Cerebellar nuclear complex (tissue), 1 donor: ENCODE data around the gene HMCN2.

Experiments
- DNase-seq, 2 experiments: peaks; one replicate each; lab custom pipeline; 2025; lab: John Stamatoyannopoulos, UW

Gene HMCN2

DNA sequence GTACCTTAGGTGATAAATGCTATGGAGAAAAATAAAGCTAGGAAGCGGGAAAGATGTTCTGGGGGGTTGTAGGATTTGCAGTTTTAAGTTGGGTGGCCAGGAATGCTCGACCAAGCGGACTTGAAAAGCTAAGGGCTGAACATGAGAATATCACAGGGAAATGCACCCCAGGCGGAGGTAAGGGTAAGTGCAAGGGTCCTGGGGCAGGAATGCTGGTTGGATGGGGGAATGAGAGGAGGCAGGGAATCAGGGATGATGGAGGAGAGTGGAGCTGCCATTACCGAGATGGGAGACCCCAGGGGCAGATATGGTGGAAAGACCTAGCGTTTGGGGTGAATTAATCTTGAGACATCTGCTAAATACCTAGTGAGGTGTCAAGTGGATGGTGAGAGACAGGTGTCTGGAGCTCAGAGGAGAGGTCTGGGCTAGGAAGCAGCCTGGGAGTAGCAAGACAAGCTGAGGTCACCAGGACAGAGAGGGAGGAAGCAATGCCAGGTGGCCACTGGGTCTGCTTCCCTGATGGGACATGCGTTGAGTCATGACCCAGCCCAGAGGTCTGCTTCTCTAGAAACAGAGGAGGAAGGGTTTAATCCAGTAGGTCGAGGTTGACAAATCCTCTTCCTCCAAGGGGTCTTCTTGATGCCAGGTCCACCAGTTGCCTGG is 101.5 kb downstream of the HMCN2 start:
- no peak for DNase-seq

DNA sequence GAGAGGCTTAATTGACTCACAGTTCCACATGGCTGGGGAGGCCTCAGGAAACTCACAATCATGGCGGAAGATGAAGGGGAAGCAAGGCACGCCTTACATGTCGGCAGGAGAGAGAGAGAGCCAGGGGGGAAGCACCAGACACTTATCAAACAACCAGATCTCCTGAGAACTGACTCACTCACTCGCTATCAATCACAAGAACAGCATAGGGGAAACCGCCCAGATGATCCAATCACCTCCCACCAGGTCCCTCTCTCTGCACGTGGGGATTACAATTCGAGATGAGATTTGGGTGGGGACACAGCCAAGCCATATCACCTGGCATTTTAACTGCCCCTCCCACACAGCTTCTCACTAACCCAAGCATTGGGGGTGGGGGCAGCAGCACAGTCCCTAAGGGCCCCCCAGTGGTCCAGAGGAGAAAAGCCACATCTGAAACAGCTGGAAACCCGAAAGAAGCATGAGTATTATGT is 103.1 kb downstream of the HMCN2 start:
- DNase-seq: no peak

DNA sequence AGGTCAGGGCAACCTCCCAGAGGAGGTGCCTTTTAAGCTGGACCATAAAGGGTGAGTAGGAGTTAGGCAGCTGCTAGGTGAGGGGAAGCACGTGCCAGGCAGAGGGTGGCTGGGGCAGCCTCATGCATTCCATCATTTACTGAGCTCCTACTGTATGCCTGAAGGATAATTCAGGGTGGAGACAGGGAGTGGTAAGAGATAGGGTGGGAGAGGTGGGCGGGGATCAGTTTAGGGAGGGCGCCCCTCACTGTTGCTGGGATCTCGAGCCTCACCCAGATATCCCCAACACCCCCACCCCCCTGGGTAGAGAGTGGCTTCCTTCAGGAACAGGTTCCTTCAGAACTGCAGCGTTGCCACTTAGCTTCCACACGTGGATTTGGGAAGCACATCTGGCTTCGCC is 104.7 kb downstream of the HMCN2 start:
- DNase-seq: no peak

DNA sequence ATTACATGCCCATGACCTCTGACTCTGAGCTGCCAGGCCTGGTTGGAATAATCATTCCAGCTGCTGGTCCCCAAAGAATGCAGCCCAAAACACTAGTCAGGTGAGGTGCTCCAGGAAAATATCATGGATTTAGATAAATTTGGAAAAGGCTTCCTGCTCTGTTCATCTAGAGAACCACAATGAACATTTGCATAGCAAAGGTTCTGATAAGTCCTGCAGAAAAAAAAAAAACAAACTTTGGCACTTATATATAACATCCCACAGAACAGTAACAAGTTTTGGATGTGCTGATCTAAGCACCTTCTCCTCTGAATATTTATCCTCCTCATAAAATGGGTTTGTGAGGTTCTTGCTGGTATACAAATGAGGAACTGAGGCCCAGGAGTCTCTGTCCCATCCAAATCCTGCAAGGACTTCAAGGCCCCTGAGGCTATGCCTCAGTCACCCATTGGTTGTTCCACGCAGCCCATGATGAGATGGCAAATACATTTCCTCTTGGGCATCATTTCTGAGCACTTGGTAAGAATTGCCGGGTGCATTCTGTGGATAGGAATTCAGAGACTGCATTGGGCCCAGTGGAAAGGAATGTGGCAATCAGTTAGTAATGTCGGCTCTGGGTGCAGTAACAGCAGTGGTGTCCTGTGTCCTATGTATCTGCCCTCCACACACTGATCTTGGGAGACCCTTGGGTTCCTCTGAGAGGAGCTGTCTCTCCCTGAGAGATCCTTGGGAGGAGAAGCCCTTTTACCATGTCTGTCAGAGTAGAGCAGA is 105.8 kb downstream of the HMCN2 start:
- DNase-seq: no peak

DNA sequence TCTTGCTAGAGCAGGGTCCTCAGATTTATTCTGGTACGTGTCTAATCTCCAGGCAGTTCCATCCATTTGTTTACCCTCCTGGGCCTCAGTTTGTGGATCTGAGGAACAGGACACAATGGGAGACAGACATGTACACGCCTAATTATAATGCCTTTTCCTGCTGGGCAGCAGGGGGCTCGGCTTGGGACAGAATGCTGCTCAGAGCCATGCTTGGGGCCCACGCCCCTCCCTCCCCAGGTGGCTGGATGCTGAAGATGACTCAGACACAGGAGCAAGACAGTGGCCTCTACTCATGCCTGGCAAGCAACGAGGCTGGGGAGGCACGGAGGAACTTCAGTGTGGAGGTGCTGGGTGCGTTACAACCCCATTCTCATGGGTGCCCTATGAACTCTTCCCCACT is 106.5 kb downstream of the HMCN2 start:
- DNase-seq: no peak

DNA sequence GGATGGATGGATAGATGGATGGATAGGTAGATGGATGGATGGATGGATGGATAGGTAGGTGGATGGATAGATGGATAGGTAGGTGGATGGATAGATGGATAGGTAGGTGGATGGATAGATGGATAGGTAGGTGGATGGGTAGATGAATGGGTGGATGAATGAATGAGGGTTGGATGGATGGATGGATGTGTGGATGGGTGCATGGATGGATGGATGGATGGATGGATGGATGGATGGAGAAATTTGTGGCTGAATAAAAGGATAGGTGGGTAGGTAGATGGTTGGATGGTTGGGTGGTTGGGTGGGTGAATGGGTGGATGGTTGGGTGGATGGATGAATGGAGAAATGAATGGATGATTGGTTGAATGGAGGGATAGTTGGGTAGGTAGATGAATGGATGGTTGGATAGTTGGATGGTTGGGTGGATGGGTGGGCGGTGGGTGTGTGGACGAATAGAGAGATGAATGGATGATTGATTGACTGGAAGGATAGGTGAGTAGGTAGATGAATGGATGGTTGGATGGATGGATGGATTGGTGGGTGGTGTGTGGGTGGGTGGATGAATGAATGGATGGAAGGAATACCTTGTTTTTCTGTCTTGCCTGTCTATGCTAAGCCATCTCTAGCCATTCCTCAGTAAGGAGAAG is 108.2 kb downstream of the HMCN2 start:
- no peak for DNase-seq

DNA sequence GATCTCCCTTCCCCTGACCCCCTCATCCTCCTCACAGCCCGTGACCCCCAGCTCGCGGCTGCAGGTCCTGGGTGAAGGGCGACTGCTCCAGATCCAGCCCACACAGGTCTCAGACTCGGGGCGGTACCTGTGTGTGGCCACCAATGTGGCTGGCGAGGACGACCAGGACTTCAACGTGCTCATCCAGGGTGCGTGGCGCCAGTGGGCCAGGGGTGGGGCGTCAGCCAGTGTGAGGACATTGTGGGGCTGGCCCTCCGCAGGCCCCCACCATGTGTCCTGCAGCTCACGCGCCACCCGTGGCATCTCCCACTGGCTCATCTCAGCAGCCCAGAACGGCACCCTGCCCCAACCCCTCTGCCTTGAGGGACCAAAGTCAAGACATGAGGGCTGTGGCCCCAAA is 112.1 kb downstream of the HMCN2 start:
- DNase-seq: no peak

DNA sequence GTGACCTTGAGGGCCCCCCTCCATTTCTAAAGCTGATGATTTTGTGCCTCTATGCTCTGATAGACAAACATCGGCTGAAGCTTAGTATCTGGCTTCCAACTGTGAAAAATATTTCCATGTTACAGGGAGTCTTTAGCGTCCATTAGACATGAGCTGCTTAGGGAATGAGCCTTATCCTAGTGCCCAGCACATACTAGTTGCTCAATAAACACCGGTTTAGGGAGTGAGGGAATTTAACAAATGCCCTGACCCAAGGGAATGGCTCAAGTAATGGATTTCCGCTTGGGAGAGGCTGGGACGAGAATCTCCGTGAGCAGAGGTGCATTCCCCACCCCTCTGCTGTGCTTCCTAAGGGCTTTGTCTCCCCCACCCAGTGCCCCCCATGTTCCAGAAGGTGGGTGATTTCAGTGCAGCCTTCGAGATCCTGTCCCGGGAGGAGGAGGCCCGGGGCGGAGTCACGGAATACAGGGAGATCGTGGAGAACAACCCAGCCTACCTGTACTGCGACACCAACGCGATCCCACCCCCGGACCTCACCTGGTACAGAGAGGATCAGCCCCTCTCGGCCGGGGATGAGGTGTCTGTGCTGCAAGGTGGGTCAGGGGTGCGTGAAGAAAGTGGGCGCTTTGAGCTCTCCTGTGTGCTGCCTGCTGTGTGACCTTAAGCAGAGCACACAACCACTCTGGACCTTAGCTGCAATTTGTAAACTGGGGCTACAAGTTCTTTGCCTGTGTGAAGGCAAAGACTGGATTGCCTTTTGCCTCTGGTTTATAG is 113.5 kb downstream of the HMCN2 start:
- no peak for DNase-seq

DNA sequence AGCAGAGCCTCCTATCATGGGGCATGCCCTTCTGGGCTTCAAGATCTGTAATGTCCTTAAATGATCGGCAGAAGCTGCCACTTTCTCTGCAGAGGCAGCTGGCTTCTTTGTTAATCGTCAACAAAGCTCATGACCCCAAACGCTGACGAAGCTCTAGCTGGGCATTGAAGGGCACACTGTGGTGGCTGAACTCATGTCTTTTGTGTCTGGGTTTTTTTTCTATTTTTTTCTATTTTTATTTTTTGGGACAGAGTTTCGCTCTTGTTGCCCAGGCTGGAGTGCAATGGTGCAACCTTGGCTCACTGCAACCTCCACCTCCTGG is 114.0 kb downstream of the HMCN2 start:
- no peak for DNase-seq

DNA sequence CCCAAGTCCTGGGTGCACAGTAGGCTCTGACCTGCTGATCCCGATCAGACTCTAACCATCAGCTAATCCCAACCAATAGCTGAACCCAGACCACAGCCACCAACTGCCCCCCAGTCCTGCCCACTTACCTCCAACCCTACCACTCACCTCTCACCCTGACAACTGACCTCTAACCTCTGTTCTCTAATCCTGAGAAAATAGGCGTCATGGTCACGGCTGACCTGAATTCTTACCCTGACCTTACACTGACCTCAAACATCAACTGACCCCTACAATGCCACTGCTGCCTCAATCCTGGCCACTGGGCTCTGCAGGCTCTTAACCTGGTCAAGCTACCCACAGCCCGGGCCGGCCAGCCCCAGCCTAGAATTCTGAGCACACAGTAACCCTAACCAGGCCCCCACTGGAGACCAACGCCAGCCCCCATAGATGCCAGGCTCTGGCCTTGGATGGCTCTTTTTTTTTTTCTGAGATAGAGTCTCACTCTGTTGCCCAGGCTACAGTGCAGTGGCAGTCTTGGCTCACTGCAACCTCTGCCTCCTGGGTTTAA is 115.4 kb downstream of the HMCN2 start:
- no peak for DNase-seq

DNA sequence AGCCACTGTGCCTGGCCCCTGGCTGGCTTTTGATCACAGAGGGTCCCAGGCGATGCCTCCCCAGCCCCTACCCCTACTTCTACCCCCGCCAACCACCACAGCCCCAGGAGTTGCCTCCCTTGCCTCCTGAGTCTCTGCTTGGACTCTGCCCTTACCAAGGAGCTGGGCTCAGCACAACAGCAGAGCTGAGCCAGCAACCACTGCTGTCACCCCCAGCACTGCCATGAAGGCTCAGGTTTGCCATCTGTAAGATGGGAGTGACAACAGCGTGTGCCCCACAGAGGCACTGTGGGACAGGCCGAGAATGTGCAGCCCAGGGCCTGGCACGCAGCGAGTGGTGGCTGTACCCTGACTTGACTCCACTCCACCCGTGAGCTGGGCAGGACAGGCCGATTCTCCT is 116.1 kb downstream of the HMCN2 start:
- no peak for DNase-seq

DNA sequence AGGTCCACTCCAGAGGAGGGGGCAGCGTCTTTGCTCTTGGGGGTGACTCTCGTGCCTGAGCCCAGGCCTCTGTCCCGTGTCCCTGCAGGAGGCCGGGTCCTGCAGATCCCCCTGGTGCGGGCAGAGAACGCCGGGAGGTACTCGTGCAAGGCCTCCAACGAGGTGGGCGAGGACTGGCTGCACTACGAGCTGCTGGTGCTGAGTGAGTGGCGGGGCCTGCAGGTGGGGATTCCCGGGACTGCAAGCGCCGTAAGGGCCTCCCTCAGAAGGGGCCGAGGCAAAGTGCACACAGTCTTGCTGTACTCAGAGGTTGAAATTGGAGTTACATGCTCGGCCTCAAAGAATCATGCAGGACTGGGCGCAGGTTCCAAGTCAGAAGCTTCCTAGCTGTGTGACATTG is 116.5 kb downstream of the HMCN2 start:
- no peak for DNase-seq

DNA sequence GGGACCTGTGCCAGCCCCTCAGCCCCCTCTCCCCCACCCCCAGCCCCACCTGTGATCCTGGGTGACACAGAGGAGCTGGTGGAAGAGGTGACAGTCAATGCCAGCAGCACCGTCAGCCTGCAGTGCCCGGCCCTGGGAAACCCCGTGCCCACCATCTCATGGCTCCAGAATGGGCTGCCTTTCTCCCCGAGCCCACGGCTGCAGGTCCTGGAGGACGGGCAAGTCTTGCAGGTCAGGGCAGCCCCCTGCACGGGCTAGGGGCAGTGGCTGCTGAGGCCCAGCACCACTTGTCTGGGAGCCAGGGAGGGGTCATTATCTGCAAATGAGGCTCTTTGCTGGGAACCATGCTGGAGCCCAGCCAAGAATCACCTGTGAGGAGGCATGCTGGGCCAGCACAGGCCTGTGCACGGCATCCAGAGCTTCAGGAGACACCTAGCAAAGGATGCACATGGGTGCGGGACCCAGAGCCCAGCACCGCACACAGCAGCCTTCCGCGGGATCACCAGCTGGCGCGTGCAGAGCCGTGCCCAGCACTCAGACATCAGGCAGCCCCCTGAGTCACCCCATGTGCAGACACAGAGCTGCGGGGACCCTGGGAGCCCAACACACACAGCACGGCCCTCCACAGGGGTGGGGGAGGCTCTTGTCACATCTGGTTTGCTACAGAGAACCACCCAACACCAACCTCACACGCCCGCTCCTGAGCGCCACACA is 117.2 kb downstream of the HMCN2 start:
- no peak for DNase-seq

DNA sequence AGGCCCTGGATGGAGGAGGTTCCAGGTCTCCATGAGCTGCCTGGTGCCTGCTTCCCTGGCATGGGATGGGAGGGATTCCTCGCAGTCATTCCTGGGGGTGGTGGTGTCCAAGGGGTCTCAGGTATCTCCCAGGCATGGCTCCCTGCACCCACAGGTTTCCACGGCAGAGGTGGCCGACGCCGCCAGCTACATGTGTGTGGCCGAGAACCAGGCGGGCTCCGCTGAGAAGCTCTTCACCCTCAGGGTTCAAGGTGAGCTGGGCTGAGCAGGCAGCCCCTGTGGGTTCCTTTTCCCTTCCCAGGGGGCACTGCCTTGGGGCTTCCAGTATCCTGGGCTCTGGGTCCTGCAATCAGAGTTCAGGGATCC is 117.8 kb downstream of the HMCN2 start:
- DNase-seq: no peak

DNA sequence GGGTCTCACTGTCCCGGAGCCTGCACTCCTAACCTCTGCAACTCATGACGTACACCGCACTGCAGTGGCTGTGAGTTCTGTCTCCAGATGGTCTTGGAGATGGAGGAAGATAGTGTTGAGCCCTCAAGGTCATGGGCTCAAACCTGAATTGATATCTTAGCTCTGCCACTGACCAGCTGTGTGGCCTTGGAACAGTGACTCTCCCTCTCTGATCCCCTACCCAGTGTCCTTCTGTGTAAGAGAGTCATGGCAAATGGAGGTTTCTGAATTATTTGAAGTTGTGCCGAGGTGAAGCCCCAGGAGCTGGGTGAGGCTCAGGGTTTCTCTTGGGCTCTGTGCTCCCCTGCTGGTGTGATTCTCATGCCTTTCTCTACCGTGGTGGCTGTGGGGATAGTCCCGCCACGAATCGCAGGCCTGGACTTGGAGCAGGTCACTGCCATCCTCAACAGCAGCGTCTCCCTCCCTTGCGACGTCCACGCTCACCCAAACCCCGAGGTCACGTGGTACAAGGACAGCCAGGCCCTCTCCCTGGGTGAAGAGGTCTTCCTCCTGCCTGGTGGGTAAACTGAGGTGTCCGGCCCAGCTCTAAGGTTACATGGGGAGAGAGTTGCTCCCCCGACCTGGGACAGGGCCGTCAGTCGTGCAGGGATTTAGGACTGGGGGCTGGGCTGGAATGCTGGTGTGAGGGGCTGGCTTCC is 118.6 kb downstream of the HMCN2 start:
- no peak for DNase-seq

DNA sequence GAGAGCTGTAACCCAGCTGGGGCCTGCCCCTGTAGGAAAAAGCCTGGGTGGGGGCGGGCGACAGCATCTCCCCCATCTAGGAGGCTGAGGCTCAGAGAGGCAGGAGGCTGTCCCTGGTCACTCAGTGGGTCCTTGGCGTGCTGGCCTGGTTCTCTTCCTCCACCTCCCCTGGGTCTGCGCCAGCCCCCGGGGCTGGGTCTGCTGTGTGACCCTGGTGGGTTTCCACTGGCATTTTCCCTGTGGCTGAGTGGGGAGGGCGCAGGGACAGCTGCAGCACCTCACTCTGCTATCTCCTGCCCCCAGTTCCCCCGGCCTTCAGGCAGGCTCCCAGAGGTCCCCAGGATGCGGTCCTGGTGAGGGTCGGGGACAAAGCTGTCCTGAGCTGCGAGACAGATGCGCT is 119.7 kb downstream of the HMCN2 start:
- no peak for DNase-seq

DNA sequence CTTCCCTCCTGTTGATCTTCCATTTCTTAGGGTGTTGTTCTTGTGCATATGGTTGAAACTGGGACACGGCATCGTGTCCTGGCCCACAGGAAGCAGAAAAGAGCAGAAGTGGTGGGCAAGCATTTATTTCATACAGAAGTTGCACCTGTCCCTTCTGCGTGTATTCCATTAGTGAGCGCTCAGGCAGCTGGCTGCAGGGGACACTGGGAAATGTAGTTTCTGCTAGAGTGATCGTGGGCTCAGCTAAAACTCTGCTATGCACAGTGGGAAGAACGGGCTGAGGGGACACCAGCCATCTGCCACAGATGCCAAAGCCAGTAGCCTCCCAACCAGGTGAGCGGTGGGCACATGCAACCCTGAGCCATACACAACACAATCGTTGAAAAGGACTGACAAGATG is 121.8 kb downstream of the HMCN2 start:
- no peak for DNase-seq

DNA sequence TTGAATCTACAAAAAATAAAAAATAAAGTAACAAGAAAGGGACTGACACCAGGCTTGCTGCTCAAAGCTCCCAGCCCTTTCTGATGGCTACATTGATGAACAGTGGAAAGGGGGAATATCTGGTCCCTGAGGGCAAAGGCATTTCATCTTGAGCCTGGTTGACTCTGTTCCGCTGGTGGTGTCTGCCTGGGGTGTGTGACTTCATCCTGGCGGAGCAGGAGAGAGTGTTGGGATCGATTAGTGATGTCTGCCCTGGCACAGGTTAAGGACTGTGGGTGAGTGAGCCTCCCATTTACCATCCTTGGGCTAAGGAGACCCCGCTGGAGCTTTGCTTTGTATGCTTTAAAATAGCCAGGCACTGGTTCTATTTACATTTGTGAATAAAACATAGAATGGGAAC is 122.3 kb downstream of the HMCN2 start:
- no peak for DNase-seq

DNA sequence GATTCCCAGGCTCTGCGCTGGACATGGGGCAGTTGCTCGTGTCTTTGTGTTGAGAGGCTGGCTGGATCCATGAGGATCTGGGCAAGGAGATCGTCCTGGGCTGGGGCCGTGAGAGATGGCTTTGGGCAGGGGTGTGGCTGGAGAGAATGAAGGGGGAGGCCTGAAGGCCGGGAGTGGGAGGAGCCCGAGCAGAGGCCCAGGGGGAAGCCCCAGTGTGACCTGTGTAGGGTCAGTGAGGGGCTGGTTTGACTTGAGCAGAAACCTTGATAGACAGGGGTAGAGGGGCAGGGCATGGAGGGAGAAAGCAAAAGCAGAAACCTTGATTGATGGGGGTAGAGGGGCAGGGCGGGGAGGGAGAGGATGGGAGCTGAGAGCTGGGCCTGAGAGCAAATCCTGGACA is 124.8 kb downstream of the HMCN2 start:
- no peak for DNase-seq

DNA sequence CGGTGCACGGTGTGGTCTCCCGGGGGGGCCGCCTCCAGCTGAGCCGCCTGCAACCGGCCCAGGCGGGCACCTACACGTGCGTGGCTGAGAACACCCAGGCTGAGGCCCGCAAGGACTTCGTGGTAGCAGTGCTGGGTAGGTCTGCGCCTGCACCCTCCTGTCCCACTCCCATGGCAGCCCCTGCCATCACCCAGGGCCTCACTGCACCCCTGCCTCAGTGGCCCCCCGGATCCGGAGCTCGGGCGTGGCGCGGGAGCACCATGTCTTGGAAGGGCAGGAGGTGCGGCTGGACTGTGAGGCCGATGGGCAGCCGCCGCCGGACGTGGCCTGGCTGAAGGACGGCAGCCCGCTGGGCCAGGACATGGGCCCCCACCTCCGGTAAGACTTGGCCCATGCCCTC is 125.4 kb downstream of the HMCN2 start:
- DNase-seq: no peak

DNA sequence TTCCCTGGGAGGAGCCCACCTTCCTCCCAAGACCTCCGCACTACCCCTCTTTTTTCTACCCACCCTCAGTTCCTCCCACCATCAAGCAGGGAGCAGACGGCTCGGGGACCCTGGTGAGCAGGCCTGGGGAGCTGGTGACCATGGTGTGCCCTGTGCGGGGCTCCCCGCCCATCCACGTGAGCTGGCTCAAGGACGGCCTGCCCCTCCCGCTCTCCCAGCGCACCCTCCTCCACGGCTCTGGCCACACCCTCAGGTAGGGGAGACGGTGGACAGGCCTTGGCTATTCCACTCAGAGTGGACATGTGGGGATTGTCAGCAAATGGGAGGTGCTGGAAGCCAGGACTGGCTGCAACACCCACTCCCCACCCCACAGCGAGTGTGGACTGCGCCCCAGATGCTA is 126.3 kb downstream of the HMCN2 start:
- DNase-seq: no peak
